ENCODE data around the gene WDFY2.

Gene WDFY2

DNA sequence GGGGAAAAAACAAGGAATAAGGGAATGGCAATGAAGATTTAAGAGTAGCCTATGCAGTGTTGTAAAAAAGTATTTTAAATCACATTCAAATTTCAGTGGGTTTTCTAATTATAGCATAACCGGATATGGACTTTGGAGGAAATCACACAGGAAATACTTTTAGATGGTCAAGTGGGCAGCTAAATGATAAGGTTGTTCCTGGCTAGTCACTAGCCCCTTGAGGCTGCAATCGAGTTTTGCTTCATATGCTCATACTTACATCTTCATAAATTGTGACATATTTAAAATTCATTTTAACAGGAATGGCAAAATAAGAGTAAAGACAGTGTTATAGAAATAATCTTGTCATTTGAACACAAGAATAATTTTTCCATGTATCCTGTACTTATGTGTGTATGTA, 88.9 kb downstream of the WDFY2 start:
- in situ Hi-C loops (cut with MboI; ENCODE audit: low sequenced_read_pairs, unreplicated experiment) = no loop called here
- DNase-seq (ENCODE audit: low spot score) = no peak
- TF ChIP-seq CTCF (IDR thresholded peaks at IDR 0.05; ENCODE audit: borderline replicate concordance, control extremely low read depth, extremely low read depth, insufficient read depth, missing control alignments) = no peak

DNA sequence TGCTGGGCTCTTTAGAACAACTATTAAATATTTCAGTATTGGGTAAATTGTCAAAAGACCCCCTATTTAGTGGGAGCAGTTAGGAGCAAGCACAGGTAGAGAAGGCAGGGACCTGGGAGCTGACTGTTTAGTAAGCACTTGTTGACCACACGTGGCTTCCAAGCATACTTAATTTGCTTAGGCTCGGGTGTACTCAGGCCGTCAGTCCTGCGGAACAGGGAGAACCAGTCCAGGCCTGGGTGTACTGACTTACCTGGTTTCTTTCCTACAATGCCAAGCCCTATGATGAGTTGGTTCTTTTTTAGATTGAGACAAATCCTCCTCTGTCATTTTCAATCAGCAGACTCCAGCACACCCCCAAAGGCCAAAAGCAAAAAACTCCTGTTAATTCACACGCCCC, 90.0 kb downstream of the WDFY2 start:
- no peak for TF ChIP-seq CTCF (IDR thresholded peaks at IDR 0.05; ENCODE audit: borderline replicate concordance, control extremely low read depth, extremely low read depth, insufficient read depth, missing control alignments)
- DNase-seq (ENCODE audit: low spot score) = no peak
- in situ Hi-C loops (cut with MboI; ENCODE audit: low sequenced_read_pairs, unreplicated experiment) = no loop called here

DNA sequence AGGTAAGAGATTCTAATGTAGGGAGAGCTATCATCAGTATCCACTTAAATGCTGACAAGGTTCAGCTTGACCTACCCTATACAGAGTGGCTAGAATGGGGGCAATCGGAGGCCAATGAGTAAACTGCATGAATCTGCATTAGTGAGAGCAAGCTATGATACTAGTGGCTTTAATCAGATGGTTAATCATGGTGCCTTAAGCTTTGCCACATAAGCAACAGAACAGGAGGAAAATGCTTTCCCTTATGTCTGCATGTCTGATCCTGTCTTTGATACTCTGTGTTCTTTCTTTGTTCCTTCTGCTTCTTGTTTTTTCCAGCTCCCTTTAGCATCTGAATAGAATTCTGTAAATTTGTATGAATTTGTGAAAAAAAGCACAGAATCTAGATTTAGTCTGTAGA, 91.1 kb downstream of the WDFY2 start:
- in situ Hi-C loops (cut with MboI; ENCODE audit: low sequenced_read_pairs, unreplicated experiment) = no loop called here
- DNase-seq (ENCODE audit: low spot score) = no peak
- TF ChIP-seq CTCF (IDR thresholded peaks at IDR 0.05; ENCODE audit: borderline replicate concordance, control extremely low read depth, extremely low read depth, insufficient read depth, missing control alignments) = no peak

DNA sequence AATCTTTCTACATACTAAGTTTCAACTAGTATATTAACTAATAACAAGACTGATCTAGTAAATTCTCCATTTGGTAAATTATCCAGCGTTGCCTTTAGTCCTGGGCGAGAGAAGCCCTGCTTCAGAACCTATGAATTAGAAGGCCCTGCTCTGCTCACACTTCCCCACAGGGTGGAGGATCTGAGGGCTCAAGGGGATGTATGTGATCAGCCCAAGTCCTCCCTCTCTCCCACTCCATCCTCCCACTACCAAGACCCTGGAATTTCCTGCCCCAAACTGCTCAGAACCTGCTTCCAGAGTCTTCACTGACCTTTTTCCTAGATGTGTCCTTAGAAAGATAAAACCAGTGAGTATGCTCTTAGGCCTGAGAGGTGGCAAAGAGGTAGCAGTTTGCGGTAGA, 91.6 kb downstream of the WDFY2 start:
- no peak for TF ChIP-seq CTCF (IDR thresholded peaks at IDR 0.05; ENCODE audit: borderline replicate concordance, control extremely low read depth, extremely low read depth, insufficient read depth, missing control alignments)
- DNase-seq (ENCODE audit: low spot score) = no peak
- in situ Hi-C loops (cut with MboI; ENCODE audit: low sequenced_read_pairs, unreplicated experiment) = no loop called here

DNA sequence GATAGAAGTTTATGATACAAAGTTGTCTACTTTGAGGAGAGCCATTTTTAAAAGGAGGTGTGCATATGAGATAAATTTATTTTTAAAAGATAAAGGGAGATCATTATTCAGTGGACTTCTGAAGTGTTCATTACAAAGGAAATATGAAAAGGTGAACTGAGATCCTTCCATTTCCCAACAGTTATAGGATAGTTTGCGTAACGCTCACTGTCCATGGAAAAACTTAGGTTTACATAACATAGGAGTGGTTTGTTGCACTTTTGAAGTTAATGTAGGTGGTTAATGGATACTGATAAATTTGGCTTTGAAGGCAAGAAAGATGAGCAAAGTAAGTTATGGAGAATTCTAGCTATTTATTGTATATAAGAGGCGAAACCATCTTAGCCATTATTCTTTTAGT, 92.5 kb downstream of the WDFY2 start:
- no peak for TF ChIP-seq CTCF (IDR thresholded peaks at IDR 0.05; ENCODE audit: borderline replicate concordance, control extremely low read depth, extremely low read depth, insufficient read depth, missing control alignments)
- in situ Hi-C loops (cut with MboI; ENCODE audit: low sequenced_read_pairs, unreplicated experiment) = no loop called here
- DNase-seq (ENCODE audit: low spot score) = no peak

DNA sequence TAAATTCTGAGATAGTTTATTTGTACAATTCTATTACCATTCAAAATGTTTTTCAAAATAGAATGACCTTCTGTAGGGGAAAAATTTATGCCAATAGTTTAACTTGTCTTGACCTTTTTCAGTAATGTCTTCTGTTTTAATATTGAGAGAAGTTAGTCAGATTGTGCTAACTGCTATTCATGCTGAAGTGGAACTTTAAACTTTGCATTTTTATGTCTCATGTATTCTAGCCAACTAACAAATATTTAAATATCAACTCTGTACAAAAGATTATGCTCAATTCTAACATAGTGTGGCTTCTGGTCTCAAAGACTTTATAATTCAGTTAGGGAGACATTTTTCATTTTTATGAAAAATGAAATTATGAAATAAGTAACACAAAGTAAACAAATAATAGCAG, 94.2 kb downstream of the WDFY2 start:
- in situ Hi-C loops (cut with MboI; ENCODE audit: low sequenced_read_pairs, unreplicated experiment) = no loop called here
- no peak for TF ChIP-seq CTCF (IDR thresholded peaks at IDR 0.05; ENCODE audit: borderline replicate concordance, control extremely low read depth, extremely low read depth, insufficient read depth, missing control alignments)
- no peak for DNase-seq (ENCODE audit: low spot score)

DNA sequence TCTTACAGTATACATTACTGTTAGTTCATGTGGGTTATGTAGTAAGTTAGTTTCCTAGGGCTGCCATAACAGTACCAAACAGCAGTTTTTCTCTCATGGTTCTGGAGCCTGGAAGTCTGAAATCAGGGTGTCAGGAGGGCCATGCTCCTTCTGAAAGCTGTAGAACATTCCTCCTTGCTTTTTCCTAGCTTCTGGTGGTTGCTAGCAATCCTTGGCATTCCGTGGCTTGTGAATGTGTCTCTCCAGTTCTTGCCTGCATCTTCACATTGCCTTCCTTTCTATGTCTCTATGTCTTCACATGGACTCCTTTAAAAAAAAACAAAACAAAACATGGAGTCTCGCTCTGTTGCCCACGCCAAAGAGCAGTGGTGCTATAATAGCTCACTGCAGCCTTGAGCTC, 95.4 kb downstream of the WDFY2 start:
- in situ Hi-C loops (cut with MboI; ENCODE audit: low sequenced_read_pairs, unreplicated experiment) = no loop called here
- no peak for DNase-seq (ENCODE audit: low spot score)

More for the DNA sequence above, 95.4 kb downstream of the WDFY2 start:
- TF ChIP-seq CTCF (IDR thresholded peaks at IDR 0.05; ENCODE audit: borderline replicate concordance, control extremely low read depth, extremely low read depth, insufficient read depth, missing control alignments) = no peak

Data from GM13976 (cell line).